Effector memory CD8-positive, alpha-beta T cell (primary cell): ENCODE results near the gene CDS1.

Source experiments
- ATAC-seq: fragments of 150-1000 bp; cut with Tn5 transposase; replicated peaks from 2 replicates; pipeline ENCODE4 v1.10.0; 2021; ENCODE audit warnings: mild to moderate bottlenecking, moderate library complexity
- DNase-seq, 3 experiments: peaks; one replicate each; pipeline ENCODE4 v3.0.0; 2021
- H3K27ac Mint-ChIP-seq, 2 donors: one replicate each; pipeline ENCODE4 v1.8.0; 2022; ENCODE audit warnings: mild to moderate bottlenecking in 2 of 2, mixed read lengths in 2 of 2, moderate library complexity in 2 of 2
- H3K27me3 Mint-ChIP-seq, 2 donors: one replicate each; pipeline ENCODE4 v1.8.0; 2022; ENCODE audit warnings: mixed read lengths in 2 of 2
- H3K36me3 Mint-ChIP-seq: one replicate; pipeline ENCODE4 v1.8.0; 2022; ENCODE audit warnings: mild to moderate bottlenecking, moderate library complexity, mixed read lengths; ENCODE audit not compliant: insufficient read depth
- H3K4me1 Mint-ChIP-seq, 2 donors: one replicate each; pipeline ENCODE4 v1.8.0; 2022; ENCODE audit warnings: low read depth in 2 of 2, mixed read lengths in 2 of 2
- H3K4me3 Mint-ChIP-seq, 2 donors: one replicate each; pipeline ENCODE4 v1.8.0; 2022; ENCODE audit warnings: mild to moderate bottlenecking in 2 of 2, mixed read lengths in 2 of 2, moderate library complexity in 2 of 2
- H3K9me3 Mint-ChIP-seq, 2 donors: one replicate each; pipeline ENCODE4 v1.8.0; 2022; ENCODE audit warnings: mixed read lengths in 2 of 2

CDS1 gene

GRCh38 chr4:84579403-84579776, 3.5 kb upstream of the CDS1 start:
- H3K4me1 Mint-ChIP-seq = peaks cover 11 to 13% of the 10 kb centered on the region in 2 donors
- H3K4me3 Mint-ChIP-seq = no peak overlapping the region
- H3K27ac Mint-ChIP-seq = no peak overlapping the region
- H3K36me3 Mint-ChIP-seq = no peaks in the 10 kb centered on the region
- H3K9me3 Mint-ChIP-seq = no peaks in the 10 kb centered on the region
- no peak for ATAC-seq
- no peak for DNase-seq
- H3K27me3 Mint-ChIP-seq = peaks cover 21 to 30% of the 10 kb centered on the region in 2 donors

DNA sequence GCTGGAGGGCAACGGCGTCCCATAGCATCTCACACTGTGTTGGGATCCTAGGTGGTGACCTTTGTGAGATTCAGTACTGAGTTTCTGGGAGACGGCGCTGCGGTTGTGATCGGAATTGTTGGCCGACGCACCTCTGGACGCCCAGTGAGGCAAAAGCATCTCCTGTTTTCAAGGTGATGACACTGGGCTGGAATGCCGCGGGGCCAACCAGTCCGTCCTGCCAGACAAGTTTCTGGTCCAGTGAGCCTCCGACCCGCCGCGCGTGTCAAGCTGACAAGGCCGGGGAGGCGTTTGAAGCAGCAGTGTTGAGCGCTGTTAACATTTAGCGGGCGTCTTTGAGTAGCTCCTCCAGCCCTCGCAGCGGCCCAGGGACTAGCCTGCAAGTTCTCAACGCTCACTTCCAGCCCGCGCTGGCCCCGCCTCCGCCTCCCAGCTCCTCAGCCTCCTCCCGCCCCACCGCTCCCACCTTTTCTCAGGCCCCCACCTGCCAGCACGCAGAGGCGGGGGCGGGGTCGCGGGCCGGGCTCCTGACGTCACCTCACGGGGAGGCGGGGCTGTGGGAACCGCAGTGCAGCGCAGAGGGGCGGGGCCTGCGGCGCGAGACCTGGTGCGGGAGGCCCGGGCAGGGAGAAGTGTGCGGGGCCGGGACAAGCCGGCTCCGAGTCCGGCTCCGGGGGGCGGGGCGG, 482 bp upstream of the CDS1 start:
- DNase-seq = peak; percentile 72 to 85 (median 83)
- Mint-ChIP-seq H3K4me3 (peak overlapping the region; percentile 75), H3K27me3 (peaks cover 37 to 44% of the 10 kb centered on the region in 2 donors), H3K9me3 (peaks cover 0 to 2% of the 10 kb centered on the region in 2 donors), H3K27ac (peak overlapping the region in 1 of 2 donors; percentile 53), H3K36me3 (no peaks in the 10 kb centered on the region), H3K4me1 (peaks cover 12 to 13% of the 10 kb centered on the region in 2 donors)
- peak; percentile 78 for ATAC-seq

DNA sequence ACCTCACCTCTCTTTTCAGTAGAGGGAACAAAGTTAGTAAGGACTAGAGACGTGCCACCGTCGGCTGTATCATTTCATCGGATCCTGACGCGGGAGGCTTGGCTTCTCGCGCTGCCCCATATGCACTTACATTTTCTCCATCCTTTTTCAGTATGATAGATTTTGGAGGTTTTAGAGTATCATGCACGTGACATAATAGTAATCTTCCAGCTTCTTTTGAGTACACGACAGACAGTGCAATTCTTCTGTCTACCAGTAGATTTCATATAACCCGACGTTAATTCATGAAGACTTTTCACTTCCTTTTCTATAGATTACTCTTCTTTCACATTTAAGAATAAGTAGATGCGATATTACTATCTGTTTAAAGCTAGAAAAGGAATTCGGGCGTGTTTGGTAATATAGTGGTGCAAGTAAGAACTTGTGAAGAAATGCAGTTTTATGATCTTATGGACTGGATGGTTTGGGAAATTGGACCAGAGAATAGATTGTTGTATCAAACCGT, 1.0 kb downstream of the CDS1 start:
- Mint-ChIP-seq H3K4me3 (peak overlapping the region; percentile 75), H3K4me1 (peaks cover 12 to 13% of the 10 kb centered on the region in 2 donors), H3K36me3 (no peaks in the 10 kb centered on the region), H3K9me3 (peaks cover 0 to 2% of the 10 kb centered on the region in 2 donors), H3K27me3 (peaks cover 37 to 48% of the 10 kb centered on the region in 2 donors), H3K27ac (peak overlapping the region in 1 of 2 donors; percentile 12)
- no peak for ATAC-seq
- DNase-seq = no peak

DNA sequence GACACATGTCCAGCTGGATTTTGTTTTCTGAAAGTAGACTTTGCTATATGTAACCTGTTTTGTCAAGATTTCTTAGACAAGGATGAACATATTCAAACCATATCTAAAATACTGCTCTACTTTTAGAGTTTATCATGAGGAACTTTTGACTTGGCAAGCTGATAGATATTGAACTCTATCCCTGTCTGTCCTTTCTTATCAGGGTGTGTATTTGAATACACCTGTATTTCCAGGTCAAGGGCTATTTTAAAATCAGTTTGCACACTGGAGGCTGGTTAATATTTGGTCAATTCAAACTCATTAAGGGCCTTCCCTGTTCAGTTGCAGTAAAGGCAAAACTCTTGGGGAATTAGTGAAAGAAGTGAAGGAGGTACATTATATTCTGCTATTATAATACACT, 2.3 kb downstream of the CDS1 start:
- DNase-seq (no peak), ATAC-seq (no peak)
- Mint-ChIP-seq H3K4me1 (peaks cover 12 to 13% of the 10 kb centered on the region in 2 donors), H3K9me3 (peaks cover 0 to 2% of the 10 kb centered on the region in 2 donors), H3K27ac (no peak overlapping the region), H3K36me3 (no peaks in the 10 kb centered on the region), H3K4me3 (no peak overlapping the region), H3K27me3 (peaks cover 37 to 39% of the 10 kb centered on the region in 2 donors)

DNA sequence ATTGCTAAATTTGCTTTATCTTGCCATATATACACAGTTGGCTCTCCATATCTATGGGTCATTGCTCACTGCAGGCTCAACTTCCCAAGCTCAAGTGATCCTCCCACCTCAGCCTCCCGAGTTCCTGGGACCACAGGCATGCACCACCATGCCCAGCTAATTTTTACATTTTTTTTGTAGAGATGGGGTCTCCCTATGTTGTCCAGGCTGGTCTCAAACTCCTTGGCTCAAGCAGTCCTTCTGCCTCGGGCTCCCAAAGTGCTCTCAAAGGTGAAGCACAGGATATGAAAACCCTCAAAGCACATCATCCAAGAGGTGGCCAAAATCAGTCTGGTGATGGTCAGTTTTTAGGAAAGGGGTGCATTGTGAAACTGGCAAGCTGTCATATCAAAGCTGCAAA, 11.8 kb downstream of the CDS1 start:
- no peak overlapping the region for H3K4me3 Mint-ChIP-seq
- ATAC-seq = no peak
- DNase-seq = no peak
- H3K27me3 Mint-ChIP-seq = peaks cover 0 to 10% of the 10 kb centered on the region in 2 donors
- no peak overlapping the region for H3K27ac Mint-ChIP-seq
- H3K36me3 Mint-ChIP-seq = no peaks in the 10 kb centered on the region
- H3K9me3 Mint-ChIP-seq = no peaks in the 10 kb centered on the region
- no peaks in the 10 kb centered on the region for H3K4me1 Mint-ChIP-seq

DNA sequence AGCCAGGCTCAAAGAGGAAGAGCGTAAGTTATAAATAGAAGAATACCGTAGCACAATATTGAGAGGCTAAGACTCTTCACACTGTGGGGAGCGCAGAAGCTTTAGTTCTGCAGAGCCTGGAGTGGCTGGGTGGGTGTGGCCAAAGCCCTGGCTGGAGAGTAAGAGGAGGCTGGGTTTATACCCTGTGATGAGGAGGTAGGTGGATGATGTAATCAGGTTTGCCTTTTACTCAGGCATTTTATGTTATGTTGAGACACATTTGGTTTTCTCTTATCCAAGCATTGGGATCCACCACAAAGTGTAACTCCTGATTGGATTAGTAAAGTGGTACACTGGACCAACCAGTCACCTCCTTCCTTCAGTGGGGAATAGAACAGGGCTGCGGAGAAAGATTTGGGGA, 13.9 kb downstream of the CDS1 start:
- H3K27me3 Mint-ChIP-seq = peaks cover 0 to 10% of the 10 kb centered on the region in 2 donors
- ATAC-seq (no peak), DNase-seq (no peak)
- H3K27ac Mint-ChIP-seq = no peak overlapping the region
- no peak overlapping the region for H3K4me3 Mint-ChIP-seq
- no peaks in the 10 kb centered on the region for H3K36me3 Mint-ChIP-seq
- no peaks in the 10 kb centered on the region for H3K4me1 Mint-ChIP-seq
- no peaks in the 10 kb centered on the region for H3K9me3 Mint-ChIP-seq

GRCh38 chr4:84597450-84597849, 14.5 kb downstream of the CDS1 start:
- DNase-seq = no peak
- no peaks in the 10 kb centered on the region for H3K36me3 Mint-ChIP-seq
- no peak for ATAC-seq
- H3K4me3 Mint-ChIP-seq = no peak overlapping the region
- H3K9me3 Mint-ChIP-seq = no peaks in the 10 kb centered on the region
- peaks cover 0 to 10% of the 10 kb centered on the region in 2 donors for H3K27me3 Mint-ChIP-seq
- no peak overlapping the region for H3K27ac Mint-ChIP-seq
- H3K4me1 Mint-ChIP-seq = no peaks in the 10 kb centered on the region

- H3K4me3 Mint-ChIP-seq = no peak overlapping the region
- H3K9me3 Mint-ChIP-seq = peaks cover 0 to 3% of the 10 kb centered on the region in 2 donors
- no peaks in the 10 kb centered on the region for H3K4me1 Mint-ChIP-seq
- DNase-seq = no peak
- no peaks in the 10 kb centered on the region for H3K27me3 Mint-ChIP-seq
- H3K36me3 Mint-ChIP-seq = no peaks in the 10 kb centered on the region
- no peak overlapping the region for H3K27ac Mint-ChIP-seq
- ATAC-seq = no peak
Observed at GRCh38 chr4:84606645-84607044, 23.7 kb downstream of the CDS1 start.

DNA sequence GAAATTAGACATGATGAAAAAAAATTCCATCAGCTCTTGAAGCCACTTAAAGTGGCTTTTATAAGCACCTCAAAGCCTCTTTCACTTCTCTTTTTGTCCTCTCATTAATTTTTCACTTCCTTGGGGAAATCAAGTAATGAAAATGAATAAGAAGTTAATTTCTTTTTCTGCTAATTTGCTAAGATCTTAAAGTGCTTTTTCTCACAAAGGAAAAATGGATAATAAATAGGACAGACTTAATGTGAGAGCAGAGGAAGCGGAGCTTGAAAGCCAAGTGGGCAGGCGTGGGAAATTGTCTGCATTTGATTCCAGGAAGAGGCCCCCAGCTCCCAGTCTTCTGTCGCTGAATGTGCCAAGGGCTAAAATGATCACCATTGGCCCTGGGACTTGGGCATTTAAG, 28.6 kb downstream of the CDS1 start:
- Mint-ChIP-seq H3K27me3 (no peaks in the 10 kb centered on the region), H3K4me1 (no peaks in the 10 kb centered on the region), H3K27ac (no peak overlapping the region), H3K36me3 (no peaks in the 10 kb centered on the region), H3K4me3 (no peak overlapping the region), H3K9me3 (peaks cover 0 to 5% of the 10 kb centered on the region in 2 donors)
- no peak for ATAC-seq
- no peak for DNase-seq

- Mint-ChIP-seq H3K27ac (no peak overlapping the region), H3K4me3 (no peak overlapping the region), H3K36me3 (no peaks in the 10 kb centered on the region), H3K4me1 (no peaks in the 10 kb centered on the region), H3K9me3 (peaks cover 0 to 2% of the 10 kb centered on the region in 2 donors), H3K27me3 (no peaks in the 10 kb centered on the region)
- no peak for ATAC-seq
- DNase-seq = no peak
Observed at GRCh38 chr4:84614891-84615290, 32.0 kb downstream of the CDS1 start.

DNA sequence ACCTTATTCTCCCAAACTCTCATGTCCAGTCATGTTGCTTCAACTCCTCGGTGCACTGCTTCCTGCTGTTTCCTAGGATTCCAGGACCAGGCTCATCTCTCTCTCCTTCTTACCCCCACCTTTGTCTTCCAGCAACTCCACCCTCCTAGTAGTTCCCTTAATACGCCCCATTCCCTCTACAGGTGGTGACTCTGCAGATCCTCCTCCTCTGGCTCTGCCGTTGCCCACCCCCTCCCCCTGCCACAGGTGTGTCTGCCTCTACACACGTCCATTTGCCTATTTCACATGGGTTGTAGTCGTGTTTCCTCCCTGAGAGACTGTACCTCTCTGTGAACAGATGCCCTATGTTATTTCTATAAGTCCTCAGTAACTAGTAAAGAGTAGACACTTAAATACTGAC, 32.4 kb downstream of the CDS1 start:
- Mint-ChIP-seq H3K27ac (no peak overlapping the region), H3K4me1 (no peaks in the 10 kb centered on the region), H3K27me3 (no peaks in the 10 kb centered on the region), H3K4me3 (no peak overlapping the region), H3K36me3 (no peaks in the 10 kb centered on the region), H3K9me3 (peaks cover 0 to 2% of the 10 kb centered on the region in 2 donors)
- no peak for DNase-seq
- no peak for ATAC-seq

DNA sequence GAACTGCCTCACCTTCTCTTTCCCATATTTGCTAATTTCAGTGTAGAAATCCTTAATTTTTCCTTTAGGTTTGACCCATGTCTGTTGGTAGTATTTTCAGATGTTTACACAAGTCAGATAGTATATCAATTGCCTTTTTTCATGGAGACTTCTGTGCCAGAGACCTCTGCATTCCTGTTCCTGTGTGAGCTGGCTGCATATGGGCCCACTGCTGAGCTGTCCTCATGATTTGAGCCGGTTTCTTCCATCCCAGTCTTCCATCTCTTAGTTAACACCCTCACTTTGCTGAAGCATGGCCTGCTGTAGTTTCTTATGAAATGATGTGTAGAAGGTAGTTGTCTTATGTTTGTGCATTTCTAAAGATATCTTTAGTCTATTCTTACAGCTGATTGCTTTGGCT, 40.0 kb downstream of the CDS1 start:
- Mint-ChIP-seq H3K9me3 (peaks cover 0 to 6% of the 10 kb centered on the region in 2 donors), H3K4me3 (no peak overlapping the region), H3K27ac (no peak overlapping the region), H3K4me1 (no peaks in the 10 kb centered on the region), H3K36me3 (no peaks in the 10 kb centered on the region), H3K27me3 (no peaks in the 10 kb centered on the region)
- DNase-seq = no peak
- no peak for ATAC-seq

DNA sequence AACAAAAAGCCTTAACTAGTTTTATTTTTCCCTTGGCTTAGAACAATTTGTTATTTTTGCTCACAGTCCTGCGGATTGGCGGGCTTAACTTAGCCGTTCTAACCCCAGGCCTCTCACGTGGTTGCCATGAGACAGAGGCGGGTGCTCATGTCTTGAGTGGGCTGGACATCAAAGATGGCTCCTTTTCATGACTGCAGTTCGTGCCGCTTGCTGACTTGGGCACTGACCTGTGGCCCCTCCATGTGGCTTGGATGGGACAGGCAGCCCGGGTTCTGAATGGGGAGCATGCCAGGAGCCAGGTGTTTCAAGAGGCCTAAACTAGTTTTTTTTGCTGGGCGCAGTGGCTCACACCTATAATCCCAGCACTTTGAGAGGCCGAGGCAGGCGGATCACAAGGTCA, 40.7 kb downstream of the CDS1 start:
- no peaks in the 10 kb centered on the region for H3K36me3 Mint-ChIP-seq
- H3K27ac Mint-ChIP-seq = no peak overlapping the region
- ATAC-seq (no peak), DNase-seq (no peak)
- H3K4me3 Mint-ChIP-seq = no peak overlapping the region
- peaks cover 0 to 6% of the 10 kb centered on the region in 2 donors for H3K9me3 Mint-ChIP-seq
- H3K27me3 Mint-ChIP-seq = no peaks in the 10 kb centered on the region
- H3K4me1 Mint-ChIP-seq = no peaks in the 10 kb centered on the region

DNA sequence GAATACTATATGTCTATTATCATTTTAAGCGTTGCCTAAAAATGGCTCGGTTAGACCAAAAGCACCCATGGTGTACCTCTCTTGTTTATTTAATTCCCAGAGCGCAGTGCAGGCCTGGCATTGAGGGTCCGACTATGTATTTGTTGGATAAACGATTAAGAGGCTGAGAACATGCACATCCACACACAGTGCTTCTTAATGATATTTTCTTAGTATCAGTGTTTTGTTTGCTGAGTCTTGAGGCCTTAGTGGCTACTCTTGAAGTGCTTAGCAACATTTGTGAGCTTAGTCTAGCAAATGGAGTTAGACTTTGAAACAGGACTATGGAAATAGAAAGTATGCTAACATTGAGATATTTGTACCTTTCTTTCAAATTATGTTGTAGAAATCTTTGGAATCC, 43.7 kb downstream of the CDS1 start:
- H3K9me3 Mint-ChIP-seq = peaks cover 0 to 6% of the 10 kb centered on the region in 2 donors
- no peak overlapping the region for H3K4me3 Mint-ChIP-seq
- no peaks in the 10 kb centered on the region for H3K36me3 Mint-ChIP-seq
- no peaks in the 10 kb centered on the region for H3K4me1 Mint-ChIP-seq
- DNase-seq = no peak
- no peak for ATAC-seq
- no peaks in the 10 kb centered on the region for H3K27me3 Mint-ChIP-seq
- H3K27ac Mint-ChIP-seq = no peak overlapping the region
